ENCODE data around the gene PUM2.

DNA sequence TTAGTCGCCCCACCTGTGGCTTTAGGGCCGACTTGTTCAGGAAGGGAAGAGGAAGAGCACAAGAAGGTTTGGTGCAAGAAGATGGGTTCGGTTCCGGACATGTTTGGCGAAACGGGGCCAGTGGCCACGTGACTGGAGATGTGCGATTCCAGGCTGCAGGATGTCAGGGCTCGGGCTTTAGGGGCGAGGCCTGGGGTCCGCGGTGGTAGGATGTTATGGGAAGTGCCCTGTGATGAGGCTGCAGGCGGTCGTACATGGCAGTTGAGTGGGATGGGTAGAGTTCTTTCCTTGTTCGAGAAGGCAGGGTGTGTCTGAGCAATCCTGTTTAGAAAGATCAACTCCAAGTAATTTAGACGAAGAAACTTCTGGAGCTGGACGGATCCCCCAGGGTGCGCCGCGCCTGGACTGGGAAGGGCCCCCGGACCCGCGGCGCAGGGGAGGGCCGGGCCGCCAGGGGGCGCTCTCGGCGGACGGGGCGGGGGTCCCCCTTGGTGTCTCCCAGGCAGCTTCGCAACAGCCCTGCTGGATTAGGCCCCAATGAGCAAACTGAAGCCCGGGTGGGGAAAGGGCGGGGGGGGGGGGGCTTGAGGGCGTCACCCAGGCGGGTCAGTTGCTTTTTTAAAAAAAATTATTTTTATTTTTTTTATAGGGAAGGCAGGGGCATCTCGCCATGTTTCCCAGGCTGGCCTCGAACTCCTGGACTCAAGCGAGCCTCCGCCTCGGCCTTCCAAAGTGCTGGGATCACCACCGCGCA lies 108.5 kb downstream of the PUM2 start:
- TF ChIP-seq, protein P1, sequence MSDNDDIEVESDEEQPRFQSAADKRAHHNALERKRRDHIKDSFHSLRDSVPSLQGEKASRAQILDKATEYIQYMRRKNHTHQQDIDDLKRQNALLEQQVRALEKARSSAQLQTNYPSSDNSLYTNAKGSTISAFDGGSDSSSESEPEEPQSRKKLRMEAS (IDR thresholded peaks at IDR 0.05), result no peak
- TF ChIP-seq YY1 (IDR thresholded peaks at IDR 0.05) (no peak), HNF4G (IDR thresholded peaks at IDR 0.05) (no peak), FOXA1 (IDR thresholded peaks at IDR 0.05) (no peak), FOXA2 (IDR thresholded peaks at IDR 0.05) (no peak), RXRA (IDR thresholded peaks at IDR 0.05) (no peak), JUND (IDR thresholded peaks at IDR 0.05) (no peak), EGR1 (IDR thresholded peaks at IDR 0.05; ENCODE audit: low read depth in 2 of 2) (no peak), RAD21 (IDR thresholded peaks at IDR 0.05) (no peak), GABPA (IDR thresholded peaks at IDR 0.05 in 1 of 2, conservative IDR thresholded peaks at IDR 0.05 in 1 of 2) (no peak)
- TF ChIP-seq, protein P2, sequence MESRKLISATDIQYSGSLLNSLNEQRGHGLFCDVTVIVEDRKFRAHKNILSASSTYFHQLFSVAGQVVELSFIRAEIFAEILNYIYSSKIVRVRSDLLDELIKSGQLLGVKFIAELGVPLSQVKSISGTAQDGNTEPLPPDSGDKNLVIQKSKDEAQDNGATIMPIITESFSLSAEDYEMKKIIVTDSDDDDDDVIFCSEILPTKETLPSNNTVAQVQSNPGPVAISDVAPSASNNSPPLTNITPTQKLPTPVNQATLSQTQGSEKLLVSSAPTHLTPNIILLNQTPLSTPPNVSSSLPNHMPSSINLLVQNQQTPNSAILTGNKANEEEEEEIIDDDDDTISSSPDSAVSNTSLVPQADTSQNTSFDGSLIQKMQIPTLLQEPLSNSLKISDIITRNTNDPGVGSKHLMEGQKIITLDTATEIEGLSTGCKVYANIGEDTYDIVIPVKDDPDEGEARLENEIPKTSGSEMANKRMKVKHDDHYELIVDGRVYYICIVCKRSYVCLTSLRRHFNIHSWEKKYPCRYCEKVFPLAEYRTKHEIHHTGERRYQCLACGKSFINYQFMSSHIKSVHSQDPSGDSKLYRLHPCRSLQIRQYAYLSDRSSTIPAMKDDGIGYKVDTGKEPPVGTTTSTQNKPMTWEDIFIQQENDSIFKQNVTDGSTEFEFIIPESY (IDR thresholded peaks at IDR 0.05), result no peak
- TF ChIP-seq, protein P3, sequence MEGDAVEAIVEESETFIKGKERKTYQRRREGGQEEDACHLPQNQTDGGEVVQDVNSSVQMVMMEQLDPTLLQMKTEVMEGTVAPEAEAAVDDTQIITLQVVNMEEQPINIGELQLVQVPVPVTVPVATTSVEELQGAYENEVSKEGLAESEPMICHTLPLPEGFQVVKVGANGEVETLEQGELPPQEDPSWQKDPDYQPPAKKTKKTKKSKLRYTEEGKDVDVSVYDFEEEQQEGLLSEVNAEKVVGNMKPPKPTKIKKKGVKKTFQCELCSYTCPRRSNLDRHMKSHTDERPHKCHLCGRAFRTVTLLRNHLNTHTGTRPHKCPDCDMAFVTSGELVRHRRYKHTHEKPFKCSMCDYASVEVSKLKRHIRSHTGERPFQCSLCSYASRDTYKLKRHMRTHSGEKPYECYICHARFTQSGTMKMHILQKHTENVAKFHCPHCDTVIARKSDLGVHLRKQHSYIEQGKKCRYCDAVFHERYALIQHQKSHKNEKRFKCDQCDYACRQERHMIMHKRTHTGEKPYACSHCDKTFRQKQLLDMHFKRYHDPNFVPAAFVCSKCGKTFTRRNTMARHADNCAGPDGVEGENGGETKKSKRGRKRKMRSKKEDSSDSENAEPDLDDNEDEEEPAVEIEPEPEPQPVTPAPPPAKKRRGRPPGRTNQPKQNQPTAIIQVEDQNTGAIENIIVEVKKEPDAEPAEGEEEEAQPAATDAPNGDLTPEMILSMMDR (IDR thresholded peaks at IDR 0.05; ENCODE audit: low read depth, low read length, missing input control), result peak; percentile 11
- TF ChIP-seq, protein P4, sequence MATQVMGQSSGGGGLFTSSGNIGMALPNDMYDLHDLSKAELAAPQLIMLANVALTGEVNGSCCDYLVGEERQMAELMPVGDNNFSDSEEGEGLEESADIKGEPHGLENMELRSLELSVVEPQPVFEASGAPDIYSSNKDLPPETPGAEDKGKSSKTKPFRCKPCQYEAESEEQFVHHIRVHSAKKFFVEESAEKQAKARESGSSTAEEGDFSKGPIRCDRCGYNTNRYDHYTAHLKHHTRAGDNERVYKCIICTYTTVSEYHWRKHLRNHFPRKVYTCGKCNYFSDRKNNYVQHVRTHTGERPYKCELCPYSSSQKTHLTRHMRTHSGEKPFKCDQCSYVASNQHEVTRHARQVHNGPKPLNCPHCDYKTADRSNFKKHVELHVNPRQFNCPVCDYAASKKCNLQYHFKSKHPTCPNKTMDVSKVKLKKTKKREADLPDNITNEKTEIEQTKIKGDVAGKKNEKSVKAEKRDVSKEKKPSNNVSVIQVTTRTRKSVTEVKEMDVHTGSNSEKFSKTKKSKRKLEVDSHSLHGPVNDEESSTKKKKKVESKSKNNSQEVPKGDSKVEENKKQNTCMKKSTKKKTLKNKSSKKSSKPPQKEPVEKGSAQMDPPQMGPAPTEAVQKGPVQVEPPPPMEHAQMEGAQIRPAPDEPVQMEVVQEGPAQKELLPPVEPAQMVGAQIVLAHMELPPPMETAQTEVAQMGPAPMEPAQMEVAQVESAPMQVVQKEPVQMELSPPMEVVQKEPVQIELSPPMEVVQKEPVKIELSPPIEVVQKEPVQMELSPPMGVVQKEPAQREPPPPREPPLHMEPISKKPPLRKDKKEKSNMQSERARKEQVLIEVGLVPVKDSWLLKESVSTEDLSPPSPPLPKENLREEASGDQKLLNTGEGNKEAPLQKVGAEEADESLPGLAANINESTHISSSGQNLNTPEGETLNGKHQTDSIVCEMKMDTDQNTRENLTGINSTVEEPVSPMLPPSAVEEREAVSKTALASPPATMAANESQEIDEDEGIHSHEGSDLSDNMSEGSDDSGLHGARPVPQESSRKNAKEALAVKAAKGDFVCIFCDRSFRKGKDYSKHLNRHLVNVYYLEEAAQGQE (IDR thresholded peaks at IDR 0.05), result no peak

All from liver (tissue), 3 donors.